Measurements from ENCODE around the gene IMPDH1. TPM values are rescaled to one million over a fixed set of nuclear protein-coding genes. Genes with fewer than 3 reads are reported as not detected.

Gene IMPDH1
- total RNA-seq, 1 donor from 2014 or later: 23.4 TPM

DNA sequence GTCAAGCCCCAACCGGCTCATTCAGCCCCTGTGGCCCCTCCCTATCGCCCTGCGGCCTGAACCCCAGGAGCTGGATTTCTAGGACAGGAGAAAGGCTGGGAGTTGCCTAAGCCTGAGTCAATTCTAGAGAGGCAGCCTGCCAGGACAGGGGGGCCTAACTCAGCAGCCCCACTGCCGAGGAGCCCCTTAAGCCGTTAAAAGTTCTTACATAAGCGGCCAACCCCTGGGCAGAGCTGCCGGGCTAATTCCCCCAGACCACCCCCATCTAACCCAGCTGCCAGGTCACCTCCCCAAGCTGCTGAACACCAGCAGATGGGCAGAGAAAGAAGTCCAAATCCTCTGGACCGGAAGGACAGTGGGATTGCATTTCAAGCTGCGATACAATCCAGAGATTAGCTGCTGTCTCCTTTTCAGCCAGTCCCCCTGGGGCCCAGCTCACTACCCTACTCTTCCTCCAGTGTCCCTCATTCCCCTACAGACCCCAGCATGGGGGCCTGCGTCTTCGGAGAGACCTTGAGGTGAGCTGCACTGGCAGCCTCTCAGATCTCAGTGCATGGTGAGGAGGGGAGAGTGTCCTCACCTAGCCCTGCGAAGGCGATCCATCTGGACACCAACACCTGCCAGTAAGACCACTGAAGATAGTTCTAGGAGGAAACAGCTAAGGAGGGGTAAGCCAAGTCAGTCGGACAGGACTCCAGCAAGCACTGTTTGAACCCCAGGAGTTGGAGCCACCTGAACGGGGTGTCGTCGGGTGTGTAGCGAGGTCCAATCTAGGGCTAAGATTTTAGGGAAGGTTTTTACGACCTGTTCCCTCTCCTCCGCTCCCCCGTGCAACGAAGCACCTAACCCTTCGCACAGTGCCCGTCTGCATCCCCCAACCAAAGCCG lies 830 bp downstream of the IMPDH1 start:
- TF ChIP-seq, protein P1, sequence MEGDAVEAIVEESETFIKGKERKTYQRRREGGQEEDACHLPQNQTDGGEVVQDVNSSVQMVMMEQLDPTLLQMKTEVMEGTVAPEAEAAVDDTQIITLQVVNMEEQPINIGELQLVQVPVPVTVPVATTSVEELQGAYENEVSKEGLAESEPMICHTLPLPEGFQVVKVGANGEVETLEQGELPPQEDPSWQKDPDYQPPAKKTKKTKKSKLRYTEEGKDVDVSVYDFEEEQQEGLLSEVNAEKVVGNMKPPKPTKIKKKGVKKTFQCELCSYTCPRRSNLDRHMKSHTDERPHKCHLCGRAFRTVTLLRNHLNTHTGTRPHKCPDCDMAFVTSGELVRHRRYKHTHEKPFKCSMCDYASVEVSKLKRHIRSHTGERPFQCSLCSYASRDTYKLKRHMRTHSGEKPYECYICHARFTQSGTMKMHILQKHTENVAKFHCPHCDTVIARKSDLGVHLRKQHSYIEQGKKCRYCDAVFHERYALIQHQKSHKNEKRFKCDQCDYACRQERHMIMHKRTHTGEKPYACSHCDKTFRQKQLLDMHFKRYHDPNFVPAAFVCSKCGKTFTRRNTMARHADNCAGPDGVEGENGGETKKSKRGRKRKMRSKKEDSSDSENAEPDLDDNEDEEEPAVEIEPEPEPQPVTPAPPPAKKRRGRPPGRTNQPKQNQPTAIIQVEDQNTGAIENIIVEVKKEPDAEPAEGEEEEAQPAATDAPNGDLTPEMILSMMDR (IDR thresholded peaks at IDR 0.05; ENCODE audit: unreplicated experiment): no peak
- no peak for DNase-seq (ENCODE audit: low spot score, unreplicated experiment)
- Mint-ChIP-seq H3K9me3 (ENCODE audit: low read depth) (peaks cover 2% of the 10 kb centered on the region), H3K27me3 (peaks cover 59% of the 10 kb centered on the region), H3K27ac (peak overlapping the region; percentile 14), H3K4me3 (ENCODE audit: low read depth) (peak overlapping the region; percentile 71), H3K36me3 (ENCODE audit: insufficient read depth) (no peaks in the 10 kb centered on the region), H3K4me1 (ENCODE audit: low read depth) (peaks cover 13% of the 10 kb centered on the region)

DNA sequence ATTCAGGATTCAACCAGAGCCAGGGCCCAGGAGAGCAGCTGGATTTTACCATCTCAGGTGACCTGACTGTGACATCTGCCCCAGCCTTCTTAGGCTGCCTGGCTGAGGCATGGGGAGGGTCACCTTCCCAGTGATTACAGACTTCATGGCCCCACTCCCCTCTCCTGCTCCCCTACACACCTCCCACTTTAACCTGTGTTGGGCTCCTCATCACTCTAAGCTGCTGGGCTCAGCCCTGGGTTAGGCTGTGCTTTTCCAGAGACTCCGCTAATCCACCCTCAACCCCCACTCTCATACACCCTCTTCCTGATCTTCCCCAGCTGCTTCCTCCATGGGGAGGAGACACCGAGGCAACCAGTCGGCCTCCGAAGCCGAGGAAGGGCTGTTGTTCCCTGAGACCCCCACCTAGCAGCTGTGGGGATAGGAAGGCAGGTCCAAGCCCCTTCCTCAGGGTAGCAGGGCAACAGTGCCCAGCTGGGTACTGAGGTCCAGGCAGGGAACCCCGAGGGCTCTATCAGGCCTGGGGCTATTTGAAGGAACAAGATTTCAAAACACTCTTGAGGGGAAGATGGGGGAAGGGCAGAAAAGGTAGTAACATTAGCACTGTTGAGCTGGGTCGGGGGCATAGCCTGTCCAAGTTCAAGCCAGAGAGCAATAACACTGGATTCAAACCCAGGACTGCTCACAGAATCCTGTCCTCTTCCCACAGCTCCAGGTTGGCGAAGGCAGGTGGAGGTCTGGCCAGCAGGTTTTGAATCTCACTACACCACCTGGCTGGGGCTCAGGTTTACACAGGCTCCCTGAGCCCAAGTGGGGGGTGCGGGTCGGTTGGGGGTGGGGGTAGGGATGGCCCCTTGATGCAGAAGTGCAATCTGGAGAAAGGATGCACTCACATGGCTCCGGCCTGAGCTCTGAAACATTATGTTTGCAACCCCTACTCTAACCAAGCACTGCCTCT lies 1.8 kb downstream of the IMPDH1 start:
- no peaks in the 10 kb centered on the region for H3K9me3 Mint-ChIP-seq (ENCODE audit: low read depth)

DNA sequence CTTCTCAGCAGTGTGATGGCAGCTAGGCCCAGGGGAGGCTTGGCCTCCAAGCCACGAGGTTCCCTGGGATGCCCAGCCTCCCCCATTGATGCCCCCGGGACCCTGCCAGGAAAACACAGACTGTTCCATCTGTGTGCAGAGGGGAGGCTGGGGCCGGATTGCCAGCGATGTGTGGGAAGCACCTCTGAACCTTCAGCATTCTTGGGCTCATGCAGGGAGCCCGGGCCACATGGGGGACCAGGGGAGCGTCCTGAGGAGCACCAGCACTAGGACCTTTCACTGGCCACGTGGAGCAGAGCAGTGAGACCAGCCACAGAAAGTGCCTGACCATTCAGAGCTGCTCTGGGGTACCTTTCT lies 2.6 kb downstream of the IMPDH1 start:
- Mint-ChIP-seq H3K27ac (no peak overlapping the region), H3K4me3 (ENCODE audit: low read depth) (no peak overlapping the region), H3K4me1 (ENCODE audit: low read depth) (peaks cover 13% of the 10 kb centered on the region), H3K36me3 (ENCODE audit: insufficient read depth) (no peaks in the 10 kb centered on the region), H3K9me3 (ENCODE audit: low read depth) (no peaks in the 10 kb centered on the region), H3K27me3 (peaks cover 57% of the 10 kb centered on the region)
- TF ChIP-seq, protein P1 (IDR thresholded peaks at IDR 0.05; ENCODE audit: unreplicated experiment): no peak
- DNase-seq (ENCODE audit: low spot score, unreplicated experiment): no peak

More for the DNA sequence above, 1.8 kb downstream of the IMPDH1 start:
- no peak for DNase-seq (ENCODE audit: low spot score, unreplicated experiment)
- Mint-ChIP-seq H3K27me3 (peaks cover 54% of the 10 kb centered on the region), H3K36me3 (ENCODE audit: insufficient read depth) (no peaks in the 10 kb centered on the region), H3K27ac (no peak overlapping the region), H3K4me1 (ENCODE audit: low read depth) (peaks cover 13% of the 10 kb centered on the region), H3K4me3 (ENCODE audit: low read depth) (no peak overlapping the region)
- TF ChIP-seq, protein P1 (IDR thresholded peaks at IDR 0.05; ENCODE audit: unreplicated experiment): no peak

DNA sequence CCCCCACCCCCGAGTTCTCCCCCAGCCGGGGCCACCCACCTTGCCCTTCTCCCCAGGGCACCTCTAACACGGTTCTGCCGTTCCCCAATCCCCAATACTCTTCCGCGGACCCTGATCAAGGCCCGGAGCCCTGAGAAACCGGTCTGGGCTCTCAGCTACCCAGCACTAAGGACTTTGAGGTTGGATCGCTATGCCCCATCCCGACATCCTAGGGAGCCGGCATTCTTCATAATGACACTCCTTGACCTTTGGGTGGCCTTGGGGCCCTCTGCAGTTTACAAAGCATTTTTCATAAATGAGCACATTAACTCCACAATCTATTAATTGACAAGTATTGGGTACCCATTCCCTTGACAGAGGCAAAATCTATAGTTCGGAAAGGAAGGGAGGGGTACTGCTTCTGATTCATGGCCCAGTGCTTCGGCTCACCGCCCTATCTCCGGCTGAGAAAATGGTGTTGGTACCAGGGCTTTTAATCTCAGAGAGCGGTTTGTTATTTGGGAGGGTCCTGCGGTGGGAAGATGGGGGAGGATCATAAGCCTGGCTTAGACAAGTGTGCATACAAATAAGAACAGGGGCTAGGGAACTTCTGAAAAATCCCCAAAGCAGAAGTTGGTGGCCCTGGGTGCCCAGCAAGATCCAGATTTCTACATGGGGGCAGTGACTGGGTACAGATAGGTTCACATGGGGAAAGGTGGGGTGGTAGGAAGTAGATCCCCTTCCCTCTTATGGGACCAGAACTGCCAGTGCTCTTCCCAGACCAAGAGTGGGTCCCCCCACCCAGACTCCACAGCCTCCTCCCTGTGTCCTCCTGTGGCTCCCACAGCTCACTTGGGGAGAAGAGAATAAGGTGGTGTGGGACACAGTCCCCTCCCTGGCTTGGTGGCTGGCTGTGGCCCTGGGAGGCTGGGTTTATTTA lies 3.2 kb downstream of the IMPDH1 start:
- H3K36me3 Mint-ChIP-seq (ENCODE audit: insufficient read depth): no peaks in the 10 kb centered on the region
- peak overlapping the region; percentile 63 for H3K4me3 Mint-ChIP-seq (ENCODE audit: low read depth)
- peaks cover 13% of the 10 kb centered on the region for H3K4me1 Mint-ChIP-seq (ENCODE audit: low read depth)
- peak overlapping the region; percentile 87 for H3K27ac Mint-ChIP-seq
- H3K27me3 Mint-ChIP-seq: peaks cover 53% of the 10 kb centered on the region
- no peaks in the 10 kb centered on the region for H3K9me3 Mint-ChIP-seq (ENCODE audit: low read depth)
- TF ChIP-seq, protein P1 (IDR thresholded peaks at IDR 0.05; ENCODE audit: unreplicated experiment): no peak
- no peak for DNase-seq (ENCODE audit: low spot score, unreplicated experiment)

Measured in progenitor cell of endocrine pancreas (in vitro differentiated cells).